GM12878 (cell line): Measurements from ENCODE around the gene SLC50A1. TPM values are rescaled to one million over a fixed set of nuclear protein-coding genes. Genes with fewer than 3 reads are reported as not detected.
A peak's percentile ranks its signal among the peaks of the same experiment; 100 is the strongest.

ENCODE experiments used
- ATAC-seq: fragments of 200-7000 bp; cut with Tn5 transposase; 3 replicates; pipeline ENCODE4 v1.9.1; 2020; ENCODE audit warnings: mild to moderate bottlenecking, moderate library complexity
- BruUV-seq: library from RNA; stranded (reverse); fragments of 400-500 nt; replicated peaks from 2 replicates; lab custom pipeline; 2021; lab: Mats Ljungman, UMichigan
- CTCF ChIA-PET: fragments of 300-600 bp; sonication (Branson Sonifier 250); formaldehyde crosslinking; extraction: SDS; loops from one replicate; lab custom pipeline; 2021; ENCODE audit warnings: inconsistent platforms; lab: Yijun Ruan, JAX
- POLR2A ChIA-PET: fragments of 350-600 bp; formaldehyde crosslinking; extraction: SDS; loops from one replicate; lab custom pipeline; 2021; ENCODE audit warnings: inconsistent platforms; lab: Charles Lee
- RAD21 ChIA-PET: fragments of 300-600 bp; sonication (Branson Sonifier 250); formaldehyde crosslinking; loops from one replicate; lab custom pipeline; 2023; ENCODE audit warnings: antibody characterized with exemption; ENCODE audit not compliant: unreplicated experiment; lab: Charles Lee
- SMC1A ChIA-PET: fragments of 300-600 bp; sonication (Branson Sonifier 250); formaldehyde crosslinking; loops from one replicate; lab custom pipeline; 2023; ENCODE audit not compliant: unreplicated experiment, uncharacterized antibody; lab: Charles Lee
- DNase-seq: peaks from one replicate; pipeline ENCODE4 v3.0.0-alpha.2; 2011; ENCODE audit warnings: low read depth, low spot score
- FAIRE-seq: peaks from 3 replicates; lab custom pipeline; 2011; peaks lifted over from hg19 to GRCh38; lab: Jason Lieb, UNC
- H2AFZ ChIP-seq: 2 replicates; pipeline ENCODE4 v1.6.0; 2011; ENCODE audit warnings: low read depth, low read length, control low read depth; ENCODE audit not compliant: control insufficient read depth
- H3K27ac ChIP-seq: 2 replicates; pipeline ENCODE4 v1.5.1; 2011; ENCODE audit warnings: control low read depth; ENCODE audit not compliant: control insufficient read depth, insufficient read depth
- H3K27me3 ChIP-seq, 2 experiments: replicated peaks in 1 of 2; 2 replicates each; pipeline versions ENCODE4 v1.6.0 to v1.6.1; 2011; ENCODE audit warnings: low read length in 1 of 2; ENCODE audit not compliant: control insufficient read depth in 2 of 2, insufficient read depth in 2 of 2
- H3K36me3 ChIP-seq, 2 experiments: 2 replicates each; pipeline ENCODE4 v1.5.1; 2011; ENCODE audit warnings: low read length in 1 of 2; ENCODE audit not compliant: control insufficient read depth in 2 of 2, insufficient read depth in 2 of 2
- H3K4me1 ChIP-seq: 2 replicates; pipeline ENCODE4 v1.6.1; 2011; ENCODE audit warnings: mild to moderate bottlenecking, low read length, moderate library complexity, mixed read lengths; ENCODE audit not compliant: control insufficient read depth, insufficient read depth
- H3K4me2 ChIP-seq: 2 replicates; pipeline ENCODE4 v1.6.0; 2011; ENCODE audit warnings: control low read depth; ENCODE audit not compliant: control insufficient read depth, insufficient read depth
- H3K4me3 ChIP-seq: fragments of 200-600 bp; sonication (generic); 2 replicates; pipeline ENCODE4 v1.5.1; 2016
- H3K79me2 ChIP-seq: 2 replicates; pipeline ENCODE4 v1.6.0; 2011; ENCODE audit warnings: low read length; ENCODE audit not compliant: control insufficient read depth, insufficient read depth
- H3K9ac ChIP-seq: 2 replicates; pipeline ENCODE4 v1.8.0; 2011; ENCODE audit warnings: low read length, control low read depth, mixed read lengths; ENCODE audit not compliant: control insufficient read depth, insufficient read depth
- H3K9me3 ChIP-seq: replicated peaks from 3 replicates; pipeline ENCODE4 v1.5.1; 2011; ENCODE audit warnings: mild to moderate bottlenecking, low read length; ENCODE audit not compliant: control insufficient read depth, insufficient read depth
- H4K20me1 ChIP-seq: 2 replicates; pipeline ENCODE4 v1.6.0; 2011; ENCODE audit not compliant: control insufficient read depth, insufficient read depth
- MEF2B ChIP-seq: fragments of 450-650 bp; IDR thresholded peaks from 2 replicates; pipeline ENCODE4 v1.6.1; 2018; ENCODE audit warnings: mild to moderate bottlenecking, moderate library complexity; ENCODE audit not compliant: partially characterized antibody, poor library complexity, severe bottlenecking
- MXI1 ChIP-seq: fragments of 150-350 bp; IDR thresholded peaks from 2 replicates; pipeline ENCODE4 v1.6.1; 2011; ENCODE audit warnings: low read depth, mild to moderate bottlenecking, inconsistent platforms, low read length, improper control_type of control experiment
- TARDBP ChIP-seq: IDR thresholded peaks from 2 replicates; pipeline ENCODE4 v1.6.1; 2016; ENCODE audit warnings: borderline replicate concordance
- WGBS: methylation state at CpG from one replicate; pipeline ENCODE4 v1.1.6; 2016; ENCODE audit warnings: low lambda C conversion rate; ENCODE audit not compliant: insufficient replicate concordance, insufficient coverage; ENCODE audit errors: missing lambda C conversion rate; 5-methylcytosine and 5-hydroxymethylcytosine counted together
- in situ Hi-C: fragments of 300-500 bp; cut with MboI; formaldehyde crosslinking; loops from 9 replicates; pipeline ENCODE4 v1.14.3; 2018; ENCODE audit warnings: mixed read lengths
- intact Hi-C: fragments of 100-400 bp; cut with micrococcal nuclease; formaldehyde crosslinking; loops from one replicate; pipeline ENCODE4 v1.14.2; 2022; ENCODE audit not compliant: unreplicated experiment
- polyA plus RNA-seq, 11 experiments: library from polyadenylated mRNA; depleted of rRNA in 4 of 11; unstranded in 6 of 11; stranded (reverse) in 5 of 11; fragments of >200 nt; fragmentation: Nextera tagmentation in 4 of 11; fragmentation: Illumina TruSeq in 1 of 11; extraction: Ambion mirVana in 4 of 11; extraction: Trizol in 1 of 11; gene quantifications; 1 replicate in 1 of 11; 2 replicates in 10 of 11; pipeline versions ENCODE4 v1.2.1 to v1.2.3, GENCODE V29; 2011 to 2016; ENCODE audit warnings: inconsistent platforms in 2 of 11, missing spikeins in 2 of 11, low read depth in 1 of 11
- total RNA-seq, 4 experiments: library from RNA; depleted of rRNA in 3 of 4; stranded (reverse); fragments of >200 nt in 3 of 4; fragmentation: Illumina TruSeq in 1 of 4; extraction: Trizol in 1 of 4; gene quantifications; 2 replicates each; pipeline versions ENCODE4 v1.2.1 to v1.2.3, GENCODE V29; 2013 to 2021
- TF ChIP-seq, protein P1 (sequence below): fragments of 450-650 bp; IDR thresholded peaks from 2 replicates; pipeline ENCODE4 v1.6.1; 2016; ENCODE audit warnings: mild to moderate bottlenecking

Gene SLC50A1
- total and polyA plus RNA-seq, 10 of the 15 experiments (the other 5 are each of a cell fraction or from before 2014, with no cell fraction given) = 32.5 to 85.6 (median 54.0) TPM

DNA sequence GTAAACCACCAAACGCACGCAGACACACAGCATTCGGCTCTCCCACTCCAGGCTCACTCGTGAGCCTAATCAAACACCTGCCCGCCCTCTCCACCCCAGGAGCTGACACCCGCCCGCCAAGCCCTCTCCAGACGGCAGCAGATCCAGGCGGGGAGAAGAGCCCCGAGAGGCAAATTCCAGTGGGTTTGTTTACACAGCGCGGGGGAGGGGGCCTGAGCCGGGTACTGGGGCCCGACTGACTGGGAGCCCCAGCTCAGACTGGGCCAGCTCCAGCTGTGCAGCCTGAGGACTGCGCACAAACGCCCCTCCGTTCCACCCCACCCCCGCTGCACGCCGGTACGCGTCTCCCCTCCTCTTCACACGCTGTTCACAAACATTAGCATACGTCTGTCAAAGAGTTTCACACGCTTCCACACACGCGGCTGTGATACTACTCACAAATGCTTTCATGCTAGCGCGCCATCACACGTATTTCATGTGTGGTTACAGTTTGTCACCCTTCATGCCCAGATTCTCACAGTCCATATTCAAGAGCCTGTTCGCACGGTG is 9.0 kb upstream of the SLC50A1 start:
- POLR2A ChIA-PET = interaction anchor here (0.5 kb wide), 1 partner anchor 447 kb away, joined by 3 read pairs; no protein-coding TSS in a partner anchor
- H3K4me3 ChIP-seq = no peak overlapping the region
- peak overlapping the region; percentile 75 for H3K4me2 ChIP-seq
- no peak for TF ChIP-seq TARDBP
- TF ChIP-seq MXI1 = peak; percentile 25; the same call in 1 of the 2 replicates
- peak; percentile 26 for TF ChIP-seq MEF2B
- TF ChIP-seq, protein P1, sequence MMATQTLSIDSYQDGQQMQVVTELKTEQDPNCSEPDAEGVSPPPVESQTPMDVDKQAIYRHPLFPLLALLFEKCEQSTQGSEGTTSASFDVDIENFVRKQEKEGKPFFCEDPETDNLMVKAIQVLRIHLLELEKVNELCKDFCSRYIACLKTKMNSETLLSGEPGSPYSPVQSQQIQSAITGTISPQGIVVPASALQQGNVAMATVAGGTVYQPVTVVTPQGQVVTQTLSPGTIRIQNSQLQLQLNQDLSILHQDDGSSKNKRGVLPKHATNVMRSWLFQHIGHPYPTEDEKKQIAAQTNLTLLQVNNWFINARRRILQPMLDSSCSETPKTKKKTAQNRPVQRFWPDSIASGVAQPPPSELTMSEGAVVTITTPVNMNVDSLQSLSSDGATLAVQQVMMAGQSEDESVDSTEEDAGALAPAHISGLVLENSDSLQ = peak; percentile 90
- TF ChIP-seq, all 136 proteins: peak for 3
- intact Hi-C loops (no loop called here), in situ Hi-C loops (no loop called here)
- DNase-seq (no peak), FAIRE-seq (no peak), ATAC-seq (peak; percentile 59)
- CTCF ChIA-PET = interaction anchor here (0.7 to 1.9 kb wide), 3 partner anchors 35 to 46 kb away, joined by 3 to 6 read pairs (median 5); partner anchors contain the start of gene KRTCAP2
- H3K36me3 ChIP-seq = no peaks in the 10 kb centered on the region
- SMC1A ChIA-PET = no interaction called here
- no peak overlapping the region for H3K27ac ChIP-seq
- peaks cover 14 to 24% of the 10 kb centered on the region in 2 experiments for H3K27me3 ChIP-seq
- 17% methylated on average over 23 of the region's 32 CpGs for WGBS
- no peaks in the 10 kb centered on the region for H3K79me2 ChIP-seq
- H2AFZ ChIP-seq = no peak overlapping the region; the same call in 1 of the 2 replicates
- no peaks in the 10 kb centered on the region for H3K9me3 ChIP-seq
- H3K4me1 ChIP-seq = peaks cover 14% of the 10 kb centered on the region
- no TSS peak for BruUV-seq
- H4K20me1 ChIP-seq = no peaks in the 10 kb centered on the region
- no peak overlapping the region for H3K9ac ChIP-seq
- RAD21 ChIA-PET = interaction anchor here (1.2 kb wide), 2 partner anchors 41 kb away, joined by 3 to 4 read pairs; no protein-coding TSS in a partner anchor
